GM12878 (cell line): Measurements from ENCODE around the gene PMPCA. TPM values are rescaled to one million over a fixed set of nuclear protein-coding genes. Genes with fewer than 3 reads are reported as not detected.

Experiments
- ATAC-seq: fragments of 200-7000 bp; cut with Tn5 transposase; 3 replicates; pipeline ENCODE4 v1.9.1; 2020; ENCODE audit warnings: mild to moderate bottlenecking, moderate library complexity
- BruUV-seq: library from RNA; stranded (reverse); fragments of 400-500 nt; replicated peaks from 2 replicates; lab custom pipeline; 2021; lab: Mats Ljungman, UMichigan
- CTCF ChIA-PET: fragments of 300-600 bp; sonication (Branson Sonifier 250); formaldehyde crosslinking; extraction: SDS; loops from one replicate; lab custom pipeline; 2021; ENCODE audit warnings: inconsistent platforms; lab: Yijun Ruan, JAX
- POLR2A ChIA-PET: fragments of 350-600 bp; formaldehyde crosslinking; extraction: SDS; loops from one replicate; lab custom pipeline; 2021; ENCODE audit warnings: inconsistent platforms; lab: Charles Lee
- RAD21 ChIA-PET: fragments of 300-600 bp; sonication (Branson Sonifier 250); formaldehyde crosslinking; loops from one replicate; lab custom pipeline; 2023; ENCODE audit warnings: antibody characterized with exemption; ENCODE audit not compliant: unreplicated experiment; lab: Charles Lee
- SMC1A ChIA-PET: fragments of 300-600 bp; sonication (Branson Sonifier 250); formaldehyde crosslinking; loops from one replicate; lab custom pipeline; 2023; ENCODE audit not compliant: unreplicated experiment, uncharacterized antibody; lab: Charles Lee
- DNase-seq: peaks from one replicate; pipeline ENCODE4 v3.0.0-alpha.2; 2011; ENCODE audit warnings: low read depth, low spot score
- FAIRE-seq: peaks from 3 replicates; lab custom pipeline; 2011; peaks lifted over from hg19 to GRCh38; lab: Jason Lieb, UNC
- H2AFZ ChIP-seq: 2 replicates; pipeline ENCODE4 v1.6.0; 2011; ENCODE audit warnings: low read depth, low read length, control low read depth; ENCODE audit not compliant: control insufficient read depth
- H3K27ac ChIP-seq: 2 replicates; pipeline ENCODE4 v1.5.1; 2011; ENCODE audit warnings: control low read depth; ENCODE audit not compliant: control insufficient read depth, insufficient read depth
- H3K27me3 ChIP-seq, 2 experiments: replicated peaks in 1 of 2; 2 replicates each; pipeline versions ENCODE4 v1.6.0 to v1.6.1; 2011; ENCODE audit warnings: low read length in 1 of 2; ENCODE audit not compliant: control insufficient read depth in 2 of 2, insufficient read depth in 2 of 2
- H3K36me3 ChIP-seq, 2 experiments: 2 replicates each; pipeline ENCODE4 v1.5.1; 2011; ENCODE audit warnings: low read length in 1 of 2; ENCODE audit not compliant: control insufficient read depth in 2 of 2, insufficient read depth in 2 of 2
- H3K4me1 ChIP-seq: 2 replicates; pipeline ENCODE4 v1.6.1; 2011; ENCODE audit warnings: mild to moderate bottlenecking, low read length, moderate library complexity, mixed read lengths; ENCODE audit not compliant: control insufficient read depth, insufficient read depth
- H3K4me2 ChIP-seq: 2 replicates; pipeline ENCODE4 v1.6.0; 2011; ENCODE audit warnings: control low read depth; ENCODE audit not compliant: control insufficient read depth, insufficient read depth
- H3K4me3 ChIP-seq: fragments of 200-600 bp; sonication (generic); 2 replicates; pipeline ENCODE4 v1.5.1; 2016
- H3K79me2 ChIP-seq: 2 replicates; pipeline ENCODE4 v1.6.0; 2011; ENCODE audit warnings: low read length; ENCODE audit not compliant: control insufficient read depth, insufficient read depth
- H3K9ac ChIP-seq: 2 replicates; pipeline ENCODE4 v1.8.0; 2011; ENCODE audit warnings: low read length, control low read depth, mixed read lengths; ENCODE audit not compliant: control insufficient read depth, insufficient read depth
- H3K9me3 ChIP-seq: replicated peaks from 3 replicates; pipeline ENCODE4 v1.5.1; 2011; ENCODE audit warnings: mild to moderate bottlenecking, low read length; ENCODE audit not compliant: control insufficient read depth, insufficient read depth
- H4K20me1 ChIP-seq: 2 replicates; pipeline ENCODE4 v1.6.0; 2011; ENCODE audit not compliant: control insufficient read depth, insufficient read depth
- CHD2 ChIP-seq: IDR thresholded peaks from 2 replicates; pipeline ENCODE4 v1.6.1; 2011; ENCODE audit warnings: low read depth, low read length, improper control_type of control experiment, borderline replicate concordance
- HDGF ChIP-seq: fragments of 450-650 bp; IDR thresholded peaks from 2 replicates; pipeline ENCODE4 v1.6.1; 2016; ENCODE audit warnings: antibody characterized with exemption
- JUND ChIP-seq: IDR thresholded peaks from 2 replicates; pipeline ENCODE4 v1.6.1; 2012; ENCODE audit warnings: low read depth, mild to moderate bottlenecking, low read length, improper control_type of control experiment, moderate library complexity
- MEF2B ChIP-seq: fragments of 450-650 bp; IDR thresholded peaks from 2 replicates; pipeline ENCODE4 v1.6.1; 2018; ENCODE audit warnings: mild to moderate bottlenecking, moderate library complexity; ENCODE audit not compliant: partially characterized antibody, poor library complexity, severe bottlenecking
- POLR2AphosphoS5 ChIP-seq: IDR thresholded peaks from 2 replicates; pipeline ENCODE4 v1.6.1; 2011; ENCODE audit warnings: mild to moderate bottlenecking, low read length, inconsistent platforms
- TCF7 ChIP-seq: IDR thresholded peaks from 2 replicates; pipeline ENCODE4 v1.6.1; 2014; ENCODE audit warnings: antibody characterized with exemption, borderline replicate concordance
- ZBTB33 ChIP-seq: fragments of 450-650 bp; IDR thresholded peaks from 2 replicates; pipeline ENCODE4 v1.6.1; 2017; ENCODE audit warnings: mild to moderate bottlenecking
- ZNF24 ChIP-seq: fragments of 450-650 bp; IDR thresholded peaks from 2 replicates; pipeline ENCODE4 v1.6.1; 2017; ENCODE audit warnings: antibody characterized with exemption, mild to moderate bottlenecking
- whole genome bisulfite sequencing: methylation state at CpG from one replicate; pipeline ENCODE4 v1.1.6; 2016; ENCODE audit warnings: low lambda C conversion rate; ENCODE audit not compliant: insufficient replicate concordance, insufficient coverage; ENCODE audit errors: missing lambda C conversion rate; 5-methylcytosine and 5-hydroxymethylcytosine counted together
- in situ Hi-C: fragments of 300-500 bp; cut with MboI; formaldehyde crosslinking; loops from 9 replicates; pipeline ENCODE4 v1.14.3; 2018; ENCODE audit warnings: mixed read lengths
- intact Hi-C: fragments of 100-400 bp; cut with micrococcal nuclease; formaldehyde crosslinking; loops from one replicate; pipeline ENCODE4 v1.14.2; 2022; ENCODE audit not compliant: unreplicated experiment
- polyA plus RNA-seq, 11 experiments: library from polyadenylated mRNA; depleted of rRNA in 4 of 11; unstranded in 6 of 11; stranded (reverse) in 5 of 11; fragments of >200 nt; fragmentation: Nextera tagmentation in 4 of 11; fragmentation: Illumina TruSeq in 1 of 11; extraction: Ambion mirVana in 4 of 11; extraction: Trizol in 1 of 11; gene quantifications; 1 replicate in 1 of 11; 2 replicates in 10 of 11; pipeline versions ENCODE4 v1.2.1 to v1.2.3, GENCODE V29; 2011 to 2016; ENCODE audit warnings: inconsistent platforms in 2 of 11, missing spikeins in 2 of 11, low read depth in 1 of 11
- total RNA-seq, 4 experiments: library from RNA; depleted of rRNA in 3 of 4; stranded (reverse); fragments of >200 nt in 3 of 4; fragmentation: Illumina TruSeq in 1 of 4; extraction: Trizol in 1 of 4; gene quantifications; 2 replicates each; pipeline versions ENCODE4 v1.2.1 to v1.2.3, GENCODE V29; 2013 to 2021
- TF ChIP-seq, protein P1 (sequence below): fragments of 450-650 bp; formaldehyde crosslinking; IDR thresholded peaks from 2 replicates; pipeline ENCODE4 v1.4.0; 2020; ENCODE audit warnings: mild to moderate bottlenecking, moderate library complexity

PMPCA gene
- total and polyA plus RNA-seq, 10 of the 15 experiments (the other 5 are each of a cell fraction or from before 2014, with no cell fraction given), result 8.1 to 137 (median 75.7) TPM

DNA sequence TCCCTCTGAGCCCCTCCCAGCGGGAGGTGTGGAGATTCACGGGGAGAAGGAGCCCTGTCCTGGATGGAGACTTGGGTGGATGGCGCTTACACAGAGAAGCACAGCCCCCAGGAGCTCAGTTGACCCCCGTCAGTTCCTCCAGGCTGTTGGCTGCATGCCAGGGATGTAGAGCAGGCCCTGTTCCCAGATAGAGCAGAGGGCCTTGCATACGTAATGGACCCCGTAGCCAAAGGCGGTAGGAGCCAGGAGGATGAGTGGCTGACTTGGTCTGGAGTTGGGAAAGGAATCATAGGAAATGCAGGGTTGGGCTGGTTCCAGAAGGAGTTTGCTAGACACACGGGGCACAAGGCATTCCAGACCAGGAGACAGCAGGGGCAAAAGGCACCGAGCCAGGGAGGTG is 2.5 kb downstream of the PMPCA start:
- ATAC-seq (no peak), FAIRE-seq (no peak), DNase-seq (no peak)
- H3K4me3 ChIP-seq, result no peak overlapping the region
- in situ Hi-C loops, result no loop called here
- no peaks in the 10 kb centered on the region for H3K9me3 ChIP-seq
- RAD21 ChIA-PET, result interaction anchor here (0.6 kb wide), 1 partner anchor 23 kb away, joined by 3 read pairs; no protein-coding TSS in a partner anchor
- BruUV-seq, result no TSS peak
- CTCF ChIA-PET, result no interaction called here
- intact Hi-C loops, result no loop called here
- no peak overlapping the region for H2AFZ ChIP-seq
- H3K9ac ChIP-seq, result no peak overlapping the region
- no peaks in the 10 kb centered on the region for H4K20me1 ChIP-seq
- POLR2A ChIA-PET, result interaction anchor here (1.4 kb wide), 1 partner anchor 50 kb away, joined by 4 read pairs; the partner anchor contains the start of gene DNLZ
- H3K79me2 ChIP-seq, result peaks cover 46% of the 10 kb centered on the region
- H3K27ac ChIP-seq, result no peak overlapping the region; the same call in 1 of the 2 replicates
- H3K4me1 ChIP-seq, result peaks cover 13% of the 10 kb centered on the region
- TF ChIP-seq ZNF24 (no peak), POLR2AphosphoS5 (no peak; the same call in 1 of the 2 replicates), HDGF (no peak), TCF7 (no peak), MEF2B (no peak), ZBTB33 (no peak), CHD2 (no peak), JUND (no peak)
- TF ChIP-seq, protein P1, sequence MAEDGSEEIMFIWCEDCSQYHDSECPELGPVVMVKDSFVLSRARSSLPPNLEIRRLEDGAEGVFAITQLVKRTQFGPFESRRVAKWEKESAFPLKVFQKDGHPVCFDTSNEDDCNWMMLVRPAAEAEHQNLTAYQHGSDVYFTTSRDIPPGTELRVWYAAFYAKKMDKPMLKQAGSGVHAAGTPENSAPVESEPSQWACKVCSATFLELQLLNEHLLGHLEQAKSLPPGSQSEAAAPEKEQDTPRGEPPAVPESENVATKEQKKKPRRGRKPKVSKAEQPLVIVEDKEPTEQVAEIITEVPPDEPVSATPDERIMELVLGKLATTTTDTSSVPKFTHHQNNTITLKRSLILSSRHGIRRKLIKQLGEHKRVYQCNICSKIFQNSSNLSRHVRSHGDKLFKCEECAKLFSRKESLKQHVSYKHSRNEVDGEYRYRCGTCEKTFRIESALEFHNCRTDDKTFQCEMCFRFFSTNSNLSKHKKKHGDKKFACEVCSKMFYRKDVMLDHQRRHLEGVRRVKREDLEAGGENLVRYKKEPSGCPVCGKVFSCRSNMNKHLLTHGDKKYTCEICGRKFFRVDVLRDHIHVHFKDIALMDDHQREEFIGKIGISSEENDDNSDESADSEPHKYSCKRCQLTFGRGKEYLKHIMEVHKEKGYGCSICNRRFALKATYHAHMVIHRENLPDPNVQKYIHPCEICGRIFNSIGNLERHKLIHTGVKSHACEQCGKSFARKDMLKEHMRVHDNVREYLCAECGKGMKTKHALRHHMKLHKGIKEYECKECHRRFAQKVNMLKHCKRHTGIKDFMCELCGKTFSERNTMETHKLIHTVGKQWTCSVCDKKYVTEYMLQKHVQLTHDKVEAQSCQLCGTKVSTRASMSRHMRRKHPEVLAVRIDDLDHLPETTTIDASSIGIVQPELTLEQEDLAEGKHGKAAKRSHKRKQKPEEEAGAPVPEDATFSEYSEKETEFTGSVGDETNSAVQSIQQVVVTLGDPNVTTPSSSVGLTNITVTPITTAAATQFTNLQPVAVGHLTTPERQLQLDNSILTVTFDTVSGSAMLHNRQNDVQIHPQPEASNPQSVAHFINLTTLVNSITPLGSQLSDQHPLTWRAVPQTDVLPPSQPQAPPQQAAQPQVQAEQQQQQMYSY, result no peak
- H3K27me3 ChIP-seq, result no peaks in the 10 kb centered on the region
- H3K36me3 ChIP-seq, result peaks cover 19 to 23% of the 10 kb centered on the region in 2 experiments; a peak in 3 of 4 replicates
- 97% methylated on average over 9 of the region's 9 CpGs for WGBS
- no peak overlapping the region for H3K4me2 ChIP-seq
- SMC1A ChIA-PET, result no interaction called here
